H1 (cell line): ENCODE data around the gene TMEM121B. TPM values are rescaled to one million over a fixed set of nuclear protein-coding genes. Genes with fewer than 3 reads are reported as not detected.

Source experiments
- TAF1 ChIP-seq: IDR thresholded peaks from 2 replicates; pipeline ENCODE4 v1.6.1; 2011; ENCODE audit warnings: mild to moderate bottlenecking, low read depth, low read length
- TAF7 ChIP-seq: optimal IDR thresholded peaks from 2 replicates; pipeline ENCODE3; 2011; ENCODE audit warnings: low read depth, mild to moderate bottlenecking, inconsistent platforms, low read length, moderate library complexity, borderline replicate concordance
- YY1 ChIP-seq: IDR thresholded peaks from 2 replicates; pipeline ENCODE4 v1.6.1; 2011; ENCODE audit warnings: low read depth, mild to moderate bottlenecking, low read length
- polyA plus RNA-seq, 7 experiments: library from polyadenylated mRNA; depleted of rRNA in 3 of 7; stranded (reverse) in 5 of 7; unstranded in 2 of 7; fragments of >200 nt in 5 of 7; fragments of 200-250 nt in 2 of 7; gene quantifications; 1 replicate in 5 of 7; 2 replicates in 1 of 7; 4 replicates in 1 of 7; pipeline versions ENCODE4 v1.2.1 to v1.2.3, GENCODE V29; 2011 to 2013; ENCODE audit warnings: missing spikeins in 2 of 7, mixed read lengths in 2 of 7
- total RNA-seq: library from RNA; stranded (reverse); fragmentation: NEBNext Ultra II Directional; extraction: Animal tissue kit (Norgen Biotek cat#: 25700); gene quantifications from 2 replicates; pipeline ENCODE4 v1.2.1, GENCODE V29; 2021
- TF ChIP-seq, protein P1 (sequence below): fragments of 300-600 bp; sonication (generic); IDR thresholded peaks from 2 replicates; pipeline ENCODE4 v1.7.1; 2012; ENCODE audit warnings: low read length, moderate library complexity, mild to moderate bottlenecking, inconsistent platforms; ENCODE audit not compliant: insufficient replicate concordance

The TMEM121B gene
- total and polyA plus RNA-seq, 2 of the 8 experiments (the other 6 are each of a cell fraction or from before 2014, with no cell fraction given), result 4.3 to 6.9 TPM

DNA sequence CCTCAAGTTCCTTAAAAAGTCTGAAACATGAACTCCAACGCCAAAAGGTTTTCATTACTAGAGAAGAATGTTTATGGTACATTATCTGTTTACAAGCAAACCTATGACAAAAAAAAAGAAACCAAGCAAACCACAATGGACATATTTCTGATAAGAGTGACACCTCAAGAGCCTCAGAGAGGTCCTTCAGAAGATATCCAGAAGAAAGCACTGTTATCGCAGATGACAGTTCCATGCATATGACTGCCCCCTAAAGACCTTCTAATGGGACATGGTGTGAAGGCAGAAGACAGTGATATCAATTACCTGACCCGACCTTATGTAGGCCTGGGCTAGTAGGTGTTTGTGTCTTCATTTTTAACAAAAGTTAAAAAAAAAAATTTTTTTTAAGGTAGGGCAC lies 34.8 kb upstream of the TMEM121B start (continued):
- TF ChIP-seq, protein P1, sequence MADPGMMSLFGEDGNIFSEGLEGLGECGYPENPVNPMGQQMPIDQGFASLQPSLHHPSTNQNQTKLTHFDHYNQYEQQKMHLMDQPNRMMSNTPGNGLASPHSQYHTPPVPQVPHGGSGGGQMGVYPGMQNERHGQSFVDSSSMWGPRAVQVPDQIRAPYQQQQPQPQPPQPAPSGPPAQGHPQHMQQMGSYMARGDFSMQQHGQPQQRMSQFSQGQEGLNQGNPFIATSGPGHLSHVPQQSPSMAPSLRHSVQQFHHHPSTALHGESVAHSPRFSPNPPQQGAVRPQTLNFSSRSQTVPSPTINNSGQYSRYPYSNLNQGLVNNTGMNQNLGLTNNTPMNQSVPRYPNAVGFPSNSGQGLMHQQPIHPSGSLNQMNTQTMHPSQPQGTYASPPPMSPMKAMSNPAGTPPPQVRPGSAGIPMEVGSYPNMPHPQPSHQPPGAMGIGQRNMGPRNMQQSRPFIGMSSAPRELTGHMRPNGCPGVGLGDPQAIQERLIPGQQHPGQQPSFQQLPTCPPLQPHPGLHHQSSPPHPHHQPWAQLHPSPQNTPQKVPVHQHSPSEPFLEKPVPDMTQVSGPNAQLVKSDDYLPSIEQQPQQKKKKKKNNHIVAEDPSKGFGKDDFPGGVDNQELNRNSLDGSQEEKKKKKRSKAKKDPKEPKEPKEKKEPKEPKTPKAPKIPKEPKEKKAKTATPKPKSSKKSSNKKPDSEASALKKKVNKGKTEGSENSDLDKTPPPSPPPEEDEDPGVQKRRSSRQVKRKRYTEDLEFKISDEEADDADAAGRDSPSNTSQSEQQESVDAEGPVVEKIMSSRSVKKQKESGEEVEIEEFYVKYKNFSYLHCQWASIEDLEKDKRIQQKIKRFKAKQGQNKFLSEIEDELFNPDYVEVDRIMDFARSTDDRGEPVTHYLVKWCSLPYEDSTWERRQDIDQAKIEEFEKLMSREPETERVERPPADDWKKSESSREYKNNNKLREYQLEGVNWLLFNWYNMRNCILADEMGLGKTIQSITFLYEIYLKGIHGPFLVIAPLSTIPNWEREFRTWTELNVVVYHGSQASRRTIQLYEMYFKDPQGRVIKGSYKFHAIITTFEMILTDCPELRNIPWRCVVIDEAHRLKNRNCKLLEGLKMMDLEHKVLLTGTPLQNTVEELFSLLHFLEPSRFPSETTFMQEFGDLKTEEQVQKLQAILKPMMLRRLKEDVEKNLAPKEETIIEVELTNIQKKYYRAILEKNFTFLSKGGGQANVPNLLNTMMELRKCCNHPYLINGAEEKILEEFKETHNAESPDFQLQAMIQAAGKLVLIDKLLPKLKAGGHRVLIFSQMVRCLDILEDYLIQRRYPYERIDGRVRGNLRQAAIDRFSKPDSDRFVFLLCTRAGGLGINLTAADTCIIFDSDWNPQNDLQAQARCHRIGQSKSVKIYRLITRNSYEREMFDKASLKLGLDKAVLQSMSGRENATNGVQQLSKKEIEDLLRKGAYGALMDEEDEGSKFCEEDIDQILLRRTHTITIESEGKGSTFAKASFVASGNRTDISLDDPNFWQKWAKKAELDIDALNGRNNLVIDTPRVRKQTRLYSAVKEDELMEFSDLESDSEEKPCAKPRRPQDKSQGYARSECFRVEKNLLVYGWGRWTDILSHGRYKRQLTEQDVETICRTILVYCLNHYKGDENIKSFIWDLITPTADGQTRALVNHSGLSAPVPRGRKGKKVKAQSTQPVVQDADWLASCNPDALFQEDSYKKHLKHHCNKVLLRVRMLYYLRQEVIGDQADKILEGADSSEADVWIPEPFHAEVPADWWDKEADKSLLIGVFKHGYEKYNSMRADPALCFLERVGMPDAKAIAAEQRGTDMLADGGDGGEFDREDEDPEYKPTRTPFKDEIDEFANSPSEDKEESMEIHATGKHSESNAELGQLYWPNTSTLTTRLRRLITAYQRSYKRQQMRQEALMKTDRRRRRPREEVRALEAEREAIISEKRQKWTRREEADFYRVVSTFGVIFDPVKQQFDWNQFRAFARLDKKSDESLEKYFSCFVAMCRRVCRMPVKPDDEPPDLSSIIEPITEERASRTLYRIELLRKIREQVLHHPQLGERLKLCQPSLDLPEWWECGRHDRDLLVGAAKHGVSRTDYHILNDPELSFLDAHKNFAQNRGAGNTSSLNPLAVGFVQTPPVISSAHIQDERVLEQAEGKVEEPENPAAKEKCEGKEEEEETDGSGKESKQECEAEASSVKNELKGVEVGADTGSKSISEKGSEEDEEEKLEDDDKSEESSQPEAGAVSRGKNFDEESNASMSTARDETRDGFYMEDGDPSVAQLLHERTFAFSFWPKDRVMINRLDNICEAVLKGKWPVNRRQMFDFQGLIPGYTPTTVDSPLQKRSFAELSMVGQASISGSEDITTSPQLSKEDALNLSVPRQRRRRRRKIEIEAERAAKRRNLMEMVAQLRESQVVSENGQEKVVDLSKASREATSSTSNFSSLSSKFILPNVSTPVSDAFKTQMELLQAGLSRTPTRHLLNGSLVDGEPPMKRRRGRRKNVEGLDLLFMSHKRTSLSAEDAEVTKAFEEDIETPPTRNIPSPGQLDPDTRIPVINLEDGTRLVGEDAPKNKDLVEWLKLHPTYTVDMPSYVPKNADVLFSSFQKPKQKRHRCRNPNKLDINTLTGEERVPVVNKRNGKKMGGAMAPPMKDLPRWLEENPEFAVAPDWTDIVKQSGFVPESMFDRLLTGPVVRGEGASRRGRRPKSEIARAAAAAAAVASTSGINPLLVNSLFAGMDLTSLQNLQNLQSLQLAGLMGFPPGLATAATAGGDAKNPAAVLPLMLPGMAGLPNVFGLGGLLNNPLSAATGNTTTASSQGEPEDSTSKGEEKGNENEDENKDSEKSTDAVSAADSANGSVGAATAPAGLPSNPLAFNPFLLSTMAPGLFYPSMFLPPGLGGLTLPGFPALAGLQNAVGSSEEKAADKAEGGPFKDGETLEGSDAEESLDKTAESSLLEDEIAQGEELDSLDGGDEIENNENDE, result no peak
- TF ChIP-seq TAF1 (no peak), YY1 (no peak), TAF7 (no peak)
